HG03066 (cell line): ENCODE measurements around the gene ATAD3B.
"Not testable (repeated sequence)": the region's sequence is repeated elsewhere in the genome, so short reads cannot be mapped to it uniquely, and the experiment has no call there.

ENCODE experiments used
- ATAC-seq: cut with Tn5 transposase; IDR thresholded peaks from one replicate; pipeline ENCODE4 v1.9.1; 2021; ENCODE audit warnings: low read depth; ENCODE audit not compliant: unreplicated experiment

The ATAD3B gene

GRCh38 chr1:1529936-1530335 lies 58.4 kb downstream of the ATAD3B start:
- ATAC-seq, result no peak

GRCh38 chr1:1531947-1532346 lies 60.4 kb downstream of the ATAD3B start:
- ATAC-seq, result no peak

- ATAC-seq, result not testable (repeated sequence)
Observed at GRCh38 chr1:1533176-1533893, 61.8 kb downstream of the ATAD3B start.

- not testable (repeated sequence) for ATAC-seq
Observed at GRCh38 chr1:1533894-1534291, 62.3 kb downstream of the ATAD3B start.

- ATAC-seq, result no peak
Observed at GRCh38 chr1:1534401-1535154, 63.0 kb downstream of the ATAD3B start.

GRCh38 chr1:1535201-1536018 lies 63.8 kb downstream of the ATAD3B start:
- ATAC-seq, result no peak

GRCh38 chr1:1536019-1536937 lies 64.7 kb downstream of the ATAD3B start:
- ATAC-seq, result no peak

- no peak for ATAC-seq
Observed at GRCh38 chr1:1536938-1537546, 65.5 kb downstream of the ATAD3B start.

- no peak for ATAC-seq
Observed at GRCh38 chr1:1537626-1538250, 66.2 kb downstream of the ATAD3B start.

GRCh38 chr1:1538334-1538733 lies 66.8 kb downstream of the ATAD3B start:
- ATAC-seq, result no peak

GRCh38 chr1:1538989-1539309 lies 67.4 kb downstream of the ATAD3B start:
- ATAC-seq, result no peak

GRCh38 chr1:1539310-1540089 lies 67.9 kb downstream of the ATAD3B start:
- ATAC-seq, result no peak

- ATAC-seq, result no peak
Observed at GRCh38 chr1:1540090-1540817, 68.7 kb downstream of the ATAD3B start, which contains the start of gene TMEM240. Gene TMEM240, minus strand, starts transcription at chr1:1540624. Its CDS starts 278 bp downstream, at chr1:1540346.

- ATAC-seq, result no peak
Observed at GRCh38 chr1:1540818-1541628, 69.5 kb downstream of the ATAD3B start.

- no peak for ATAC-seq
Observed at GRCh38 chr1:1541956-1542765, 70.6 kb downstream of the ATAD3B start.
